BLaER1 treated with 17β-estradiol and CSF1 and Interleukin-3, amounts not matched to agents 10 nM and 100 nM (cell line): ENCODE results near the gene FAM124A.

ENCODE experiments used
- H3K27ac ChIP-seq, 11 experiments: shearing (Covaris generic); formaldehyde crosslinking; 2 replicates each; pipeline ENCODE4 v1.8.1; 2022
- H3K27me3 ChIP-seq, 11 experiments: shearing (Covaris generic); formaldehyde crosslinking; 2 replicates each; pipeline ENCODE4 v1.8.1; 2022
- H3K36me3 ChIP-seq, 11 experiments: shearing (Covaris generic); formaldehyde crosslinking; 2 replicates each; pipeline ENCODE4 v1.8.1; 2022
- H3K4me1 ChIP-seq, 10 experiments: shearing (Covaris generic); formaldehyde crosslinking; 2 replicates each; pipeline ENCODE4 v1.8.1; 2022
- H3K4me2 ChIP-seq, 11 experiments: shearing (Covaris generic); formaldehyde crosslinking; 2 replicates each; pipeline ENCODE4 v1.8.1; 2022
- H3K4me3 ChIP-seq, 10 experiments: shearing (Covaris generic); formaldehyde crosslinking; 2 replicates each; pipeline ENCODE4 v1.8.1; 2022
- H3K9ac ChIP-seq, 11 experiments: shearing (Covaris generic); formaldehyde crosslinking; 2 replicates each; pipeline ENCODE4 v1.8.1; 2022
- H3K9me3 ChIP-seq, 11 experiments: shearing (Covaris generic); formaldehyde crosslinking; replicated peaks in 1 of 11; 2 replicates each; pipeline ENCODE4 v1.8.1; 2022
- H4K20me1 ChIP-seq, 11 experiments: shearing (Covaris generic); formaldehyde crosslinking; 2 replicates each; pipeline ENCODE4 v1.8.1; 2022
- Cebpa-rat ChIP-seq, 11 experiments: shearing (Covaris generic); IDR thresholded peaks; 2 replicates each; pipeline ENCODE4 v1.8.1; 2022

The FAM124A gene

DNA sequence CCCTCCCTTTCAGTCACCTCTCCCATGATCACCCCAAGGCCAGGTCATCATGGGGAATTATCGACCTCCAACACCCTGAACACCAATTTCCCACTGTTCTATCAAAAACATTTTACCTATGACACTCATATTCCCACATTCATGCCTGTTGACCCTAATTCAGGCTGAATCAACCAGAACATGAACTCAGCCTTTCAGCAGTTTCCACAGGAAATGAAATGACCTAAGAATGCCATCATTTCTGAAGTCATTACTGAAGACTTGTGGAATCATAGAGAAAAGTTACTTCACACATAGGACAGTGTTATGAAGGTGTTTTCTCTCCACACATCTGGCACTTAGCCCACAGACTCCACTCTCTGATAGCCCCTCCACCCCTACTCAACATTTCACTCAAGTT lies 29.9 kb upstream of the FAM124A start:
- Histone ChIP-seq H3K4me2 (no peak overlapping the region), H3K9me3 (no peaks in the 10 kb centered on the region)
- TF ChIP-seq Cebpa-rat (IDR thresholded peaks at IDR 0.05), result no peak

GRCh38 chr13:51193387-51193786 lies 28.8 kb upstream of the FAM124A start:
- H3K4me1 ChIP-seq, result no peaks in the 10 kb centered on the region
- no peak overlapping the region for H3K9ac ChIP-seq

More for the DNA sequence above, 29.9 kb upstream of the FAM124A start:
- Histone ChIP-seq H3K9ac (no peak overlapping the region), H3K27ac (no peak overlapping the region), H3K4me1 (no peaks in the 10 kb centered on the region), H3K4me3 (no peak overlapping the region), H3K36me3 (no peaks in the 10 kb centered on the region), H3K27me3 (no peaks in the 10 kb centered on the region), H4K20me1 (no peaks in the 10 kb centered on the region)

GRCh38 chr13:51194942-51195341 lies 27.3 kb upstream of the FAM124A start:
- no peak overlapping the region for H3K4me2 ChIP-seq
- no peak overlapping the region for H3K27ac ChIP-seq
- H4K20me1 ChIP-seq, result no peaks in the 10 kb centered on the region
- no peak overlapping the region for H3K9ac ChIP-seq
- no peak for TF ChIP-seq Cebpa-rat (IDR thresholded peaks at IDR 0.05)
- no peaks in the 10 kb centered on the region for H3K36me3 ChIP-seq
- no peaks in the 10 kb centered on the region for H3K4me1 ChIP-seq
- H3K4me3 ChIP-seq, result no peak overlapping the region
- H3K27me3 ChIP-seq, result no peaks in the 10 kb centered on the region
- H3K9me3 ChIP-seq, result peaks cover 2 to 19% (median 14%) of the 10 kb centered on the region in 11 experiments; a peak in 16 of 22 replicates

More at GRCh38 chr13:51193387-51193786, 28.8 kb upstream of the FAM124A start:
- no peak overlapping the region for H3K27ac ChIP-seq
- no peaks in the 10 kb centered on the region for H4K20me1 ChIP-seq
- TF ChIP-seq Cebpa-rat (IDR thresholded peaks at IDR 0.05), result no peak
- H3K9me3 ChIP-seq, result peaks cover 0 to 7% (median 4%) of the 10 kb centered on the region in 11 experiments; a peak in 7 of 22 replicates
- H3K4me3 ChIP-seq, result no peak overlapping the region
- no peaks in the 10 kb centered on the region for H3K27me3 ChIP-seq
- H3K4me2 ChIP-seq, result no peak overlapping the region
- H3K36me3 ChIP-seq, result no peaks in the 10 kb centered on the region

GRCh38 chr13:51201886-51202285 lies 20.3 kb upstream of the FAM124A start:
- no peaks in the 10 kb centered on the region for H4K20me1 ChIP-seq
- H3K4me3 ChIP-seq, result no peak overlapping the region
- TF ChIP-seq Cebpa-rat (IDR thresholded peaks at IDR 0.05), result no peak
- no peaks in the 10 kb centered on the region for H3K4me1 ChIP-seq
- H3K27ac ChIP-seq, result no peak overlapping the region
- H3K4me2 ChIP-seq, result no peak overlapping the region
- H3K27me3 ChIP-seq, result no peaks in the 10 kb centered on the region
- no peak overlapping the region for H3K9ac ChIP-seq
- H3K36me3 ChIP-seq, result no peaks in the 10 kb centered on the region
- H3K9me3 ChIP-seq, result peaks cover 10 to 28% (median 21%) of the 10 kb centered on the region in 11 experiments; a peak in 17 of 22 replicates

GRCh38 chr13:51202477-51203046 lies 19.6 kb upstream of the FAM124A start:
- Histone ChIP-seq H3K9me3 (peaks cover 10 to 28% (median 21%) of the 10 kb centered on the region in 11 experiments; a peak in 17 of 22 replicates), H3K9ac (no peak overlapping the region), H3K27me3 (no peaks in the 10 kb centered on the region), H3K4me3 (no peak overlapping the region), H3K4me2 (no peak overlapping the region), H3K4me1 (no peaks in the 10 kb centered on the region), H4K20me1 (no peaks in the 10 kb centered on the region), H3K27ac (no peak overlapping the region), H3K36me3 (no peaks in the 10 kb centered on the region)
- no peak for TF ChIP-seq Cebpa-rat (IDR thresholded peaks at IDR 0.05)

- Histone ChIP-seq H3K27ac (no peak overlapping the region), H3K36me3 (no peaks in the 10 kb centered on the region), H3K27me3 (no peaks in the 10 kb centered on the region), H4K20me1 (no peaks in the 10 kb centered on the region), H3K4me3 (no peak overlapping the region), H3K9me3 (no peaks in the 10 kb centered on the region), H3K4me2 (no peak overlapping the region), H3K9ac (no peak overlapping the region), H3K4me1 (peaks cover 0 to 4% (median 0%) of the 10 kb centered on the region in 10 experiments; a peak in 2 of 20 replicates)
- no peak for TF ChIP-seq Cebpa-rat (IDR thresholded peaks at IDR 0.05)
Observed at GRCh38 chr13:51206584-51206983, 15.6 kb upstream of the FAM124A start.

DNA sequence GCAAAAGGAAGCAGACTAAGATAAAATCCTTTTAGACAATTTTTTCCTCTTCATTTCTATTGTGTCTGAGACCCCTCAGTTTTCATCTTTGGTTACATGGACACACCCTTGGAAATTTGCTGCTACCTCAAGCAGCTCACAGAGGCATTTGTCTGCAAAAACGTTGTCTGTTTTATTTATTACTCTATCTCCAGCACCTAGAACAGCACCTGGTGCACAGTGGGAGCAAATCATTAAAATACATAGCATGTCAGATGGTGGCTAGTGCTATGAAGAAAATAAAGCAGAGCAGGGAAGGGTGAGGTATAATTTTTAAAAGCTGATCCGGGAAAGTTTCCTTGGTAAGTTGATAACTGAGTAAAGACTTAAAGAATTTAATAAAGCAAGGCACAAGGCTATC lies 14.3 kb upstream of the FAM124A start:
- Histone ChIP-seq H3K9me3 (no peaks in the 10 kb centered on the region), H3K27me3 (no peaks in the 10 kb centered on the region)
- no peak for TF ChIP-seq Cebpa-rat (IDR thresholded peaks at IDR 0.05)

DNA sequence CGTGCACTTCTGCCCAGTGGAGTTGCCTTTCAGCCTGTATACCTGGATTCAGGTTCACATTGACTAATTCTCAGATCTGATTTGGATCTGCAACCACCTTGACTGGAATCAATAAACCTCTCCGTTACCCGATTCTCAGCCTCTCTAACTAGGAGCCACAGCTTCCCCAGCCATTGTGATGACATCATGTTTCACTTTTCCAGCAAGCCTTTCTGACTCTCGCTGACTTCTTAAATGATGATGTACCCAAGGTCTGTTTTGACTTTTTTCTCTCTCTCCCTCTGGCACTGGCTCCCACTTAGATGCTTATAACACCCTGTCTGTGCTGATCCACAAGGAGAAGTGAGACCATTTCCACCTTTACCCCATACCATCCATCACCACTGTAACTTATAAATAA lies 13.5 kb upstream of the FAM124A start:
- Histone ChIP-seq H3K27me3 (no peaks in the 10 kb centered on the region), H3K4me1 (peaks cover 0 to 4% (median 0%) of the 10 kb centered on the region in 10 experiments; a peak in 2 of 20 replicates), H3K9ac (no peak overlapping the region), H3K4me3 (no peak overlapping the region), H4K20me1 (no peaks in the 10 kb centered on the region), H3K36me3 (no peaks in the 10 kb centered on the region), H3K4me2 (no peak overlapping the region), H3K9me3 (no peaks in the 10 kb centered on the region), H3K27ac (no peak overlapping the region)
- no peak for TF ChIP-seq Cebpa-rat (IDR thresholded peaks at IDR 0.05)

More for the DNA sequence above, 14.3 kb upstream of the FAM124A start:
- Histone ChIP-seq H4K20me1 (no peaks in the 10 kb centered on the region), H3K9ac (no peak overlapping the region), H3K4me1 (peaks cover 0 to 4% (median 0%) of the 10 kb centered on the region in 10 experiments; a peak in 2 of 20 replicates), H3K27ac (no peak overlapping the region), H3K36me3 (no peaks in the 10 kb centered on the region), H3K4me2 (no peak overlapping the region), H3K4me3 (no peak overlapping the region)

GRCh38 chr13:51211910-51212309 lies 10.3 kb upstream of the FAM124A start:
- Histone ChIP-seq H4K20me1 (no peaks in the 10 kb centered on the region), H3K4me1 (peaks cover 0 to 4% (median 0%) of the 10 kb centered on the region in 10 experiments; a peak in 2 of 20 replicates), H3K27me3 (no peaks in the 10 kb centered on the region), H3K9me3 (no peaks in the 10 kb centered on the region), H3K4me2 (no peak overlapping the region), H3K36me3 (no peaks in the 10 kb centered on the region), H3K9ac (no peak overlapping the region), H3K4me3 (no peak overlapping the region), H3K27ac (no peak overlapping the region)
- no peak for TF ChIP-seq Cebpa-rat (IDR thresholded peaks at IDR 0.05)

GRCh38 chr13:51212758-51213157 lies 9.4 kb upstream of the FAM124A start:
- Histone ChIP-seq H3K4me3 (no peak overlapping the region), H3K9ac (no peak overlapping the region), H3K27ac (no peak overlapping the region), H3K4me1 (peaks cover 0 to 4% (median 0%) of the 10 kb centered on the region in 10 experiments; a peak in 2 of 20 replicates), H3K27me3 (no peaks in the 10 kb centered on the region), H4K20me1 (no peaks in the 10 kb centered on the region), H3K9me3 (no peaks in the 10 kb centered on the region), H3K36me3 (no peaks in the 10 kb centered on the region), H3K4me2 (no peak overlapping the region)
- TF ChIP-seq Cebpa-rat (IDR thresholded peaks at IDR 0.05), result no peak
